ENCODE data around the gene ANKZF1. TPM values are rescaled to one million over a fixed set of nuclear protein-coding genes. Genes with fewer than 3 reads are reported as not detected.
A peak's percentile ranks its signal among the peaks of the same experiment; 100 is the strongest.

Gene ANKZF1
- polyA plus RNA-seq, 5 donors, result 58.2 to 87.0 (median 64.9) TPM

GRCh38 chr2:219207134-219207883 is 22.3 kb upstream of the ANKZF1 start:
- DNase-seq, result no peak

GRCh38 chr2:219207884-219208740 is 21.5 kb upstream of the ANKZF1 start:
- no peak for DNase-seq

GRCh38 chr2:219209236-219210195 is 20.1 kb upstream of the ANKZF1 start:
- DNase-seq, result no peak

- no peak for DNase-seq
Observed at GRCh38 chr2:219210196-219210885, 19.3 kb upstream of the ANKZF1 start.

GRCh38 chr2:219210886-219211362 is 18.7 kb upstream of the ANKZF1 start:
- DNase-seq, result no peak

GRCh38 chr2:219213026-219213415 is 16.6 kb upstream of the ANKZF1 start:
- no peak for DNase-seq

- DNase-seq, result no peak
Observed at GRCh38 chr2:219213486-219214071, 16.0 kb upstream of the ANKZF1 start.

GRCh38 chr2:219214141-219214540 is 15.5 kb upstream of the ANKZF1 start:
- DNase-seq, result no peak

GRCh38 chr2:219214786-219215185 is 14.8 kb upstream of the ANKZF1 start:
- DNase-seq, result no peak

- no peak for DNase-seq
Observed at GRCh38 chr2:219215871-219216534, 13.6 kb upstream of the ANKZF1 start.

- DNase-seq, result no peak
Observed at GRCh38 chr2:219216535-219216915, 13.1 kb upstream of the ANKZF1 start.

- DNase-seq, result no peak
Observed at GRCh38 chr2:219218217-219218731, 11.3 kb upstream of the ANKZF1 start.

- DNase-seq, result peak; percentile 94 to 95
Observed at GRCh38 chr2:219218732-219219701, 10.6 kb upstream of the ANKZF1 start, which contains the start of gene ABCB6. Gene ABCB6, minus strand, starts transcription at chr2:219218958. Its CDS starts 285 bp downstream, at chr2:219218673.

- no peak for DNase-seq
Observed at GRCh38 chr2:219219784-219220532, 9.6 kb upstream of the ANKZF1 start.

GRCh38 chr2:219220652-219221402 is 8.8 kb upstream of the ANKZF1 start:
- no peak for DNase-seq

GRCh38 chr2:219221957-219222518 is 7.6 kb upstream of the ANKZF1 start:
- DNase-seq, result no peak

All from right lung (tissue), 5 donors.